Right lobe of liver (tissue), 4 donors: Measurements from ENCODE around the gene PLCB1.
"Not testable (repeated sequence)": the region's sequence is repeated elsewhere in the genome, so short reads cannot be mapped to it uniquely, and the experiment has no call there.

Source experiments
- CTCF ChIP-seq, 4 donors: fragments of 200-600 bp in 3 of 4; fragments of 450-650 bp in 1 of 4; IDR thresholded peaks; one replicate each; pipeline versions ENCODE4 v1.5.1 to v1.8.0; 2016 to 2022; ENCODE audit warnings: antibody characterized with exemption in 4 of 4, mild to moderate bottlenecking in 2 of 4
- POLR2A ChIP-seq: fragments of 450-650 bp; IDR thresholded peaks from one replicate; pipeline ENCODE4 v1.6.1; 2017; ENCODE audit warnings: antibody characterized with exemption, mild to moderate bottlenecking
- donor health status: DM: no; HTN: no; CAD: no.
- donor health status: DM: no; HTN: no; CAD: no.
- donor health status: DM: no; HTN: yes; CAD: no.

DNA sequence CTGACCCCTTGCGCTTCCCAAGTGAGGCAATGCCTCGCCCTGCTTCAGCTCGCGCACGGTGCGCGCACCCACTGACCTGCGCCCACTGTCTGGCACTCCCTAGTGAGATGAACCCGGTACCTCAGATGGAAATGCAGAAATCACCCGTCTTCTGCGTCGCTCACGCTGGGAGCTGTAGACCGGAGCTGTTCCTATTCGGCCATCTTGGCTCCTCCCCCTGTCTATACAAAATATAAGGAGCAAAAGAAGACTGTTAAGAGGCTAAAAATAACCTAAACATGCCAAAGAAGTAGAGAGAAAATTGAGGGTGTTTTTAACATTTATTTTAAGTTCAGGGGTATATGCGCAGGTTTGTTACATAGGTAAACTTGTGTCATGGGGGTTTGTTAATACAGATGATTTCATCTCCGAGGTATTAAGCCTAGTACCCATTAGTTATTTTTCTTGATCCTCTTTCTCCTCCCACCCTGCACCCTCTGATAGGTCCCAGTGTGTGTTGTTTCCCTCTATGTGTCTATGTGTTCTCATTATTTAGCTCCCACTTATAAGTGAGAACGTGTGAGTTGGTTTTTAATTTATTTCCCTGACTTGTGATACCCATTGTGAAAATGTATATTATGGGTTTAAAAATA lies 469.0 kb downstream of the PLCB1 start:
- TF ChIP-seq CTCF (IDR thresholded peaks at IDR 0.05); POLR2A: not testable (repeated sequence)
